Thoracic aorta (tissue), 2 donors: ENCODE measurements around the gene HDDC2. TPM values are rescaled to one million over a fixed set of nuclear protein-coding genes. Genes with fewer than 3 reads are reported as not detected.
A peak's percentile ranks its signal among the peaks of the same experiment; 100 is the strongest.

Source experiments
- ATAC-seq: fragments of 150-250 bp; one replicate; pipeline ENCODE4 v1.8.0; 2017; ENCODE audit warnings: low read depth; ENCODE audit not compliant: insufficient number of reproducible peaks, low FRiP score
- DNase-seq: peaks from one replicate; pipeline ENCODE4 v3.0.0-alpha.2; 2020; ENCODE audit warnings: low spot score
- H3K27ac ChIP-seq, 2 donors: fragments of 200-600 bp; sonication (generic); 1 replicate in 1 of 2; 2 replicates in 1 of 2; pipeline ENCODE4 v1.5.1; 2016; ENCODE audit warnings: mild to moderate bottlenecking in 2 of 2, moderate library complexity in 2 of 2
- H3K27me3 ChIP-seq: fragments of 200-600 bp; sonication (generic); replicated peaks from 2 replicates; pipeline ENCODE4 v1.6.0; 2016; ENCODE audit warnings: mild to moderate bottlenecking; ENCODE audit not compliant: insufficient read depth
- H3K36me3 ChIP-seq: fragments of 200-600 bp; sonication (generic); one replicate; pipeline ENCODE4 v1.5.1; 2016
- H3K4me1 ChIP-seq, 2 donors: fragments of 200-600 bp; sonication (generic); 1 replicate in 1 of 2; 2 replicates in 1 of 2; pipeline versions ENCODE4 v1.5.1 to v1.6.0; 2016; ENCODE audit warnings: low read depth in 2 of 2, mild to moderate bottlenecking in 1 of 2; ENCODE audit not compliant: control insufficient read depth in 1 of 2
- H3K4me3 ChIP-seq: fragments of 200-600 bp; sonication (generic); 2 replicates; pipeline ENCODE4 v1.5.1; 2016; ENCODE audit warnings: mild to moderate bottlenecking
- H3K9me3 ChIP-seq: fragments of 200-600 bp; sonication (generic); 2 replicates; pipeline ENCODE4 v1.5.1; 2016
- CTCF ChIP-seq: fragments of 200-600 bp; sonication (generic); IDR thresholded peaks from one replicate; pipeline ENCODE4 v1.5.1; 2019; ENCODE audit warnings: antibody characterized with exemption
- total RNA-seq, 2 donors: library from RNA; depleted of rRNA; stranded (reverse); fragments of >200 nt; gene quantifications; one replicate each; pipeline versions ENCODE4 v1.1.0 to v1.2.3, GENCODE V29; 2016

HDDC2 gene
- total RNA-seq, 2 donors from 2014 or later, result 39.9 TPM

GRCh38 chr6:125279961-125280360 lies 21.8 kb downstream of the HDDC2 start:
- Histone ChIP-seq H3K9me3 (no peaks in the 10 kb centered on the region), H3K36me3 (peaks cover 25% of the 10 kb centered on the region), H3K27me3 (no peaks in the 10 kb centered on the region), H3K4me1 (no peaks in the 10 kb centered on the region), H3K27ac (no peak overlapping the region), H3K4me3 (no peak overlapping the region)
- ATAC-seq (no peak), DNase-seq (no peak)
- no peak for TF ChIP-seq CTCF

DNA sequence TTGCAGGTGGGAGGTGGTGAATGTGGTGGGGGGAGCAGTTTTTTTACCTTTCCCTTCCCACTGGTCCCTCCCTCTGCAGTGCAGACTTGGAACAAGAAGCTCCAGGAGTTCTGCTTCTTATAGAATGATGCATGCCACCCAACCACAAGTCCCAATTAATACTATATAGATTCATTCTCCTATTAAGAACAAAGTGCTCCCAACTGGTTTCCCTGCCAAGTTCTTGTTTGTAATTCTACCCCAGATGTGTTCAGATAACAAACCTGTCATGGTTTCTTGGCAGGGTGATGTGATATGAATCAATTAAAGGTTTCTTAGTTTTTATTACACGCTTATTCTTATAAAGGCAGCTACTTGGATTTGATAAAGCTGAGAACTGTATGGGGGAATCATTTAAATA lies 23.9 kb downstream of the HDDC2 start:
- no peak for ATAC-seq
- no peak for TF ChIP-seq CTCF
- no peak for DNase-seq
- Histone ChIP-seq H3K27ac (no peak overlapping the region), H3K9me3 (no peaks in the 10 kb centered on the region), H3K4me1 (peaks cover 5 to 9% of the 10 kb centered on the region in 2 donors), H3K4me3 (no peak overlapping the region), H3K27me3 (no peaks in the 10 kb centered on the region), H3K36me3 (peaks cover 26% of the 10 kb centered on the region)

DNA sequence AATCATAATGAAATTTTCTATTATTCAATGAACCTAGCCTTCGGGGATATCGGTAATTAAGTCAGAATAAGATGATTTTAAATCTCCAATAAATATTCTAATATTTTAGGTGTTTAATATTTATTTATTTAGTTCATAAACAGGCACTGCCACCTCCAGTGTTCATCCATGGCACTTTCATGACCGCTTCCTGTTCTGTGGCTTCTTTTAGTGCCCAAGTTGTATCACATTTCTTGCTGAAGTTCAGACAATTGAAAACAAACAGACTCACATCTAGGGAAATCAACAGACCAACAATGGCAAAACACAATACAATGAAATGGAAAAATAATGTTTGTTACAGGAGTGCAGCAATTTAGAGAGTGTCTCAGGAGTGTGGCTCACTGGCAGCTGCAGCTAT lies 26.0 kb downstream of the HDDC2 start:
- H3K4me3 ChIP-seq, result no peak overlapping the region
- peaks cover 5 to 9% of the 10 kb centered on the region in 2 donors for H3K4me1 ChIP-seq
- H3K9me3 ChIP-seq, result no peaks in the 10 kb centered on the region
- H3K36me3 ChIP-seq, result peaks cover 33% of the 10 kb centered on the region
- DNase-seq (no peak), ATAC-seq (no peak)
- no peaks in the 10 kb centered on the region for H3K27me3 ChIP-seq
- TF ChIP-seq CTCF, result no peak
- no peak overlapping the region for H3K27ac ChIP-seq

GRCh38 chr6:125274935-125275334 lies 26.8 kb downstream of the HDDC2 start:
- Histone ChIP-seq H3K9me3 (no peaks in the 10 kb centered on the region), H3K27ac (peak overlapping the region in 1 of 2 donors; percentile 13), H3K4me3 (no peak overlapping the region), H3K36me3 (peaks cover 32% of the 10 kb centered on the region), H3K4me1 (peaks cover 5 to 9% of the 10 kb centered on the region in 2 donors), H3K27me3 (no peaks in the 10 kb centered on the region)
- ATAC-seq, result no peak
- TF ChIP-seq CTCF, result no peak
- no peak for DNase-seq

GRCh38 chr6:125273965-125274364 lies 27.8 kb downstream of the HDDC2 start:
- Histone ChIP-seq H3K4me1 (peaks cover 5 to 9% of the 10 kb centered on the region in 2 donors), H3K9me3 (no peaks in the 10 kb centered on the region), H3K4me3 (no peak overlapping the region), H3K36me3 (peaks cover 32% of the 10 kb centered on the region), H3K27me3 (no peaks in the 10 kb centered on the region), H3K27ac (peak overlapping the region in 1 of 2 donors; percentile 49)
- no peak for DNase-seq
- no peak for ATAC-seq
- no peak for TF ChIP-seq CTCF
